Right cardiac atrium (tissue), 5 donors: Measurements from ENCODE around the gene SF3A1. TPM values are rescaled to one million over a fixed set of nuclear protein-coding genes. Genes with fewer than 3 reads are reported as not detected.

Experiments
- ATAC-seq, 2 donors: fragments of 200-7000 bp; cut with Tn5 transposase; one replicate each; pipeline versions ENCODE4 v1.8.0 to v1.9.1; 2020; ENCODE audit warnings: moderate library complexity in 2 of 2, mild to moderate bottlenecking in 1 of 2
- DNase-seq, 3 donors: peaks; one replicate each; pipeline ENCODE4 v3.0.0-alpha.2; 2020
- H3K27ac ChIP-seq: one replicate; pipeline ENCODE4 v1.5.1; 2013; ENCODE audit warnings: mild to moderate bottlenecking, low read length, control low read depth, moderate library complexity
- H3K27me3 ChIP-seq: one replicate; pipeline ENCODE4 v1.6.1; 2013; ENCODE audit not compliant: control insufficient read depth, insufficient read depth
- H3K4me1 ChIP-seq: one replicate; pipeline ENCODE4 v1.6.1; 2013; ENCODE audit warnings: low read length; ENCODE audit not compliant: control insufficient read depth, insufficient read depth
- H3K4me3 ChIP-seq: one replicate; pipeline ENCODE4 v1.5.1; 2013; ENCODE audit warnings: low read length, control low read depth
- H3K9me3 ChIP-seq: one replicate; pipeline ENCODE4 v1.6.1; 2013; ENCODE audit warnings: low read length; ENCODE audit not compliant: control insufficient read depth
- WGBS: extraction: QIAGEN DNeasy Blood & Tissue Kit; methylation state at CpG from one replicate; pipeline ENCODE4 v1.1.7; 2013; 5-methylcytosine and 5-hydroxymethylcytosine counted together
- intact Hi-C, 4 donors: fragments of 100-400 bp; cut with DNase I; formaldehyde crosslinking; loops; one replicate each; pipeline versions ENCODE4 v1.11.0 to v1.14.0; 2022 to 2023
- polyA plus RNA-seq: library from polyadenylated mRNA; stranded (reverse); fragments of 200-250 nt; gene quantifications from one replicate; pipeline ENCODE4 v1.2.3, GENCODE V29; 2013
- total RNA-seq, 4 donors: library from RNA; stranded (reverse); fragmentation: NEBNext Ultra II Directional; extraction: Animal tissue kit (Norgen Biotek cat#: 25700); gene quantifications; one replicate each; pipeline ENCODE4 v1.2.1, GENCODE V29; 2021
- donor health status: healthy with polysubstance abuse.
- donor health status: DM: no; HTN: yes; CAD: no.
- donor health status: DM: no; HTN: no; CAD: no.
- donor health status: DM: no; HTN: yes; CAD: no; lungs with severe emphysema.
- donor health status: DM: yes; HTN: yes; CAD: no.

Gene SF3A1
- total and polyA plus RNA-seq, 5 donors = 16.2 to 110 (median 107) TPM

DNA sequence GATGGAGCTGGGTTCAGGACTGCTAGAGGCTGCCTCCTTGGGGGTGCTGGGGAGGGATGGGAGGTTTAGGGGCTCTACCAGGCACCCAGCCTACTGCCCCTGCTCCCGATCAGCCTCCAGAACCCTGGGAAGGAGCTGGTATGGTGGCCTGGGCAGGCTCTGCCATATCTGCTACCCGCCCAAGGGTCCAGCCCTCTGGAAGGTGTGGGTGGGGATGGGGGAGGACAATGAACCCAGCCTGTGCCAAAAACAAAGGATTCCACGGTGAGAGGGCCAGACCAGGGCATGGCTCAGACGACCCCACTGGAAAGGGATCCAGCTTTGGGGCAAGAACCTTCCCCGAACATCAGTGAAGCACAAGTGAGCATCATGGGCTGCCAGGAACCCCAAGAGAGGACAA lies 70.4 kb downstream of the SF3A1 start:
- H3K4me3 ChIP-seq = no peak overlapping the region
- H3K27me3 ChIP-seq = no peaks in the 10 kb centered on the region
- H3K27ac ChIP-seq = no peak overlapping the region
- ATAC-seq (no peak), DNase-seq (peak in 1 of 3 donors; percentile 56)
- peaks cover 13% of the 10 kb centered on the region for H3K4me1 ChIP-seq
- H3K9me3 ChIP-seq = no peaks in the 10 kb centered on the region
- intact Hi-C loops = loop anchor here (5.0 kb wide), 3 partner anchors 41 to 101 kb away; partner anchors contain the start of genes RNF215 (in 3 of the 4), CCDC157 (in 1 of the 4), SF3A1 (in 1 of the 4) and TBC1D10A (in 1 of the 4)
- WGBS = 77% methylated on average over 5 of the region's 5 CpGs

DNA sequence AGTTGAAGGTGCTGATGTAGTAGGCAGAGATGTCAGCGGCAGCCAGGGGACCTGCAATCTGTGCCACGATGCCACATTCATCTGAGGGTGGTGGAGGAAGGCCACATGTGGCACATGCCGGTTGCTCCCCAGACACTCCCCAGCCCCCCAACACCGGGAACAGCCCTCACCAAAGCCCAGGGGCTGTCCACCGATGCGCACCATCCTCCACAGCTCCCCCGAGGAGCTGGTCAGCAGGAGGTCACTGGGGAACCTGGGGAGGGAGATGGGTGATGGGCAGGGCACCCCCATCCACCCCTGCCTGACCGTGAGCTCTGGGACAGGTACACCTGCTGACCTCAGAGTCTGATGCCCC lies 70.9 kb downstream of the SF3A1 start:
- H3K27ac ChIP-seq = no peak overlapping the region
- DNase-seq = no peak
- 93% methylated on average over 8 of the region's 8 CpGs for WGBS
- no peaks in the 10 kb centered on the region for H3K27me3 ChIP-seq
- no peak overlapping the region for H3K4me3 ChIP-seq
- peaks cover 8% of the 10 kb centered on the region for H3K4me1 ChIP-seq
- no peak for ATAC-seq
- intact Hi-C loops = loop anchor here (5.0 kb wide), 3 partner anchors 41 to 101 kb away; partner anchors contain the start of genes RNF215 (in 3 of the 4), CCDC157 (in 1 of the 4), SF3A1 (in 1 of the 4) and TBC1D10A (in 1 of the 4)
- H3K9me3 ChIP-seq = no peaks in the 10 kb centered on the region

DNA sequence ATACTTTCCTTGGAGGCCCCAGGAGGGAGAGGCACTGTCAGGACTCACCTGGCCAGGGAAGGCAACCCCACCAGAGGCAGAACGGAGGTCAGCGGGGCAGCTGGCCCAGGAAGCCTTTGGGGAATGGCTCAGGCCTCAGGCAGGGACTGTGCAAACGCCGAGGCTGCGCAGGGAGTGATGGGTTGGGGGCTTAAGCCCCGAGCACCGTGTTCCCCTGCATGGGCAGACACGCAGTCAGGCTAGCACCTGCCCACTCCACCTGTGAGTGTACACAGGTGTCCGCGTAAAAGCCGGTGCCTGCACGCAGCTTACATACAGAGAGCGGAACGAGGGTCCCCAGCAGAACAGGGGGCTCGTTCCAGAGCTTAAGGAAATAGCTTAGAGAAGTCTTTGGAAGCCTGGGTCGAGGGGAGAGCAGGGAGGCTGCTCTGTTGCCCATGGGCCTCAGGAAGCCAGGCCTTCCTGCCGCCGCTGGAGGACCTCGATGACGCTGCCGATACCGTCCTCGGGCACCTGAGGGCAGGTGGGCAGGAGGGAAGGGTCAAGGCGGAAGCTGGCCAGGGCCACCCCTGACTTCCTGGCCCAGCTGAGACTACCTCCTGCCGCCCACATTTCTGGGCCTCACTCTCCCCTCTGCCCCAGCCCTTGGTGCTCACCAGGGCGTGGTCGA lies 71.4 kb downstream of the SF3A1 start:
- peaks cover 3% of the 10 kb centered on the region for H3K4me1 ChIP-seq
- H3K27me3 ChIP-seq = no peaks in the 10 kb centered on the region
- intact Hi-C loops = loop anchor here (5.0 kb wide), 3 partner anchors 42 to 102 kb away; partner anchors contain the start of genes RNF215 (in 3 of the 4), CCDC157 (in 1 of the 4), SF3A1 (in 1 of the 4) and TBC1D10A (in 1 of the 4)
- ATAC-seq = no peak
- H3K9me3 ChIP-seq = no peaks in the 10 kb centered on the region
- no peak overlapping the region for H3K27ac ChIP-seq
- no peak overlapping the region for H3K4me3 ChIP-seq
- DNase-seq = peak in 1 of 3 donors; percentile 47
- 90% methylated on average over 27 of the region's 27 CpGs for WGBS

DNA sequence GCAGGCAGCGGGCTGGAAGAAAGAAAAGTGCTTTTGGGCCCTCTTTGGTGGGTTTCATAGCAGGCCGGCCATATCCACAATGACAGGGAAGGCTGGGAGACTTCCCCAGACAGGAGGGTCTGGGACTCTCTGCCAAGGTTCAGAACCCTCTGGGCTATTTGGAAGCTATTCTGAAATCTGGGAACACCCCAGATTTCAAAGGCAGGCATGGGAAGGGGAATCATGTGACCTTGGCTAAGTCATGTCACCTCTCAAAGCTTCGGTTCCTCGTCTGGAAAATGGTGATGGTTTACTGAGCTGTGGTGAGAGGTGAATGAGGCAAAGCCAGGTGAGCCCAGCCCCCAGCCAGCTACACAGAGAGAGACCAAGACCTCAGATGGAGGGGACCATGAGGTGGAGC lies 72.0 kb downstream of the SF3A1 start:
- DNase-seq (peak in 2 of 3 donors; percentile 3 to 16), ATAC-seq (no peak)
- intact Hi-C loops = loop anchor here (5.0 kb wide), 3 partner anchors 43 to 103 kb away; partner anchors contain the start of genes RNF215 (in 3 of the 4), CCDC157 (in 1 of the 4), SF3A1 (in 1 of the 4) and TBC1D10A (in 1 of the 4)
- WGBS = 90% methylated on average over 4 of the region's 4 CpGs
- no peak overlapping the region for H3K27ac ChIP-seq
- no peaks in the 10 kb centered on the region for H3K4me1 ChIP-seq
- H3K4me3 ChIP-seq = no peak overlapping the region
- H3K9me3 ChIP-seq = no peaks in the 10 kb centered on the region
- H3K27me3 ChIP-seq = no peaks in the 10 kb centered on the region

DNA sequence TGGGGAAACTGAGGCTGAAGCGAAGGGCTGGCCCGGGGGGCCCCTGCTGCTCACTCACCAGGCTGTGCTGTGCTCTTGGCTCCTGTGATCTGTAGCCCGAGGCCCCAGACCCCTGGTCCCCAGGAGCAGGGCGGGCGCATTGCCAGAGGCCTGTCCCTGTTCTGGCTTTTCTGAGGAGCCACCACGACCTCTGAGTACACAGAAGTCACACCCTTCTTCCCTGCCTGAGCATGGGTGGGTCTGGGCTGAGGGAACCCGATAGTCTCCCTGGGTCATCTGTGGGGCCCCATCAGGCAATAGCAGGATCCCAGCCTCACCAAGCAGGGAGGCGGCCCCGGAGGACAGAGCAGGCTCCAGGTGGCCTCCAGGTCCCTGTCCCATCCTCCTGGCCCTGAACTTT lies 72.5 kb downstream of the SF3A1 start:
- no peak overlapping the region for H3K27ac ChIP-seq
- H3K9me3 ChIP-seq = no peaks in the 10 kb centered on the region
- H3K4me1 ChIP-seq = no peaks in the 10 kb centered on the region
- H3K4me3 ChIP-seq = no peak overlapping the region
- ATAC-seq = no peak
- intact Hi-C loops = no loop called here
- H3K27me3 ChIP-seq = no peaks in the 10 kb centered on the region
- WGBS = 85% methylated on average over 9 of the region's 9 CpGs
- peak in 1 of 3 donors; percentile 64 for DNase-seq

DNA sequence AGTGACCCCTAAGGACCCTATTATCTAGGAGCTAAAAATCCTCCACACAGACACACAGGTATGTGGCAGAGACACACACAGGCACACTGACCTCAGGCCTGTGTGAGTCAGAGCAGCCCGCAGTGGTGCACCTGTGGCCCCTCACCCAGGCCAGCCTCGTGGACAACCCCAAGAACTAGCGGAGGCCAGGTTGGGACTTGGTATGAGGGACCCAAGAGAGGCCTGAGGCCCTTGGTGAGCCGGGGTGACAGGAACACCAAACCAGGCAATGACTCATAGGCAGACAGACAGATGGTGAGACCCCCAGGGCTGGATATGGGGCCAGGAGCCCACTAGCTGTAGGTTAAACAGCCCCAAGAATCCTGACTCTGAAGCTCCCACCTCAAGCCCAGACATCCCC lies 73.4 kb downstream of the SF3A1 start:
- WGBS = 85% methylated on average over 4 of the region's 4 CpGs
- no peaks in the 10 kb centered on the region for H3K9me3 ChIP-seq
- ATAC-seq (no peak), DNase-seq (peak in 1 of 3 donors; percentile 23)
- H3K4me1 ChIP-seq = no peaks in the 10 kb centered on the region
- intact Hi-C loops = no loop called here
- no peak overlapping the region for H3K4me3 ChIP-seq
- no peak overlapping the region for H3K27ac ChIP-seq
- H3K27me3 ChIP-seq = no peaks in the 10 kb centered on the region

DNA sequence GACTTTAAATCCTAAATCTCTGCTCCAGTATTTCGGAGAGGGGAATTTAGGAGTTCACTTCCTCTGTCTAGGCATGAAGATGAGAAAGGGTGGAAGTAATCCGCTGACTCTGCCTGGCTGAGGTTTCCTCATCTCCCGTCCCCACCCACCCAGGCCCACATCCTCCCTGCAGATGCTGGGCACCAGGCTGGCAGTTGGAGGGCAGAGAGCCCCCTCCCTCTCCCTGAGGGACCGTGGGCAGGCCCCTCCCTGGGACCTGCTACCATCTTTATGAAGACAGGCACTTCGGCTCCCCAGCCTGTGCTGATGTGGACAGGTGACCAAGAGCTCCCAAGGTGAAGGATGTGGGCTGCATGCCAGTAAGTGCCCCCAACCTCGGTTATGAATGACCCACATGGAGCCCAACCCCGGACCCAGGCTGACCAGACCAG lies 74.1 kb downstream of the SF3A1 start:
- DNase-seq = no peak
- Histone ChIP-seq H3K27ac (no peak overlapping the region), H3K27me3 (no peaks in the 10 kb centered on the region), H3K9me3 (no peaks in the 10 kb centered on the region), H3K4me3 (no peak overlapping the region), H3K4me1 (peaks cover 5% of the 10 kb centered on the region)
- WGBS = 67% methylated on average over 7 of the region's 7 CpGs
- no peak for ATAC-seq
- intact Hi-C loops = no loop called here

Other genes with a start within 250 kb of the SF3A1 start
- gene LIF, start 110.1 kb downstream of the SF3A1 start, total RNA-seq = 1 to 10 TPM in 1 of 4 donors, under 1 TPM in 3; 0.09 to 3.7 (median 0.43) TPM
- 0.54 TPM for gene LIF, start 110.1 kb downstream of the SF3A1 start, polyA plus RNA-seq
- 1 to 10 TPM in 1 of 4 donors, under 1 TPM in 3; 0.17 to 1.5 (median 0.26) TPM for gene OSM, start 90.0 kb downstream of the SF3A1 start, total RNA-seq
- gene OSM, start 90.0 kb downstream of the SF3A1 start, polyA plus RNA-seq = 0.81 TPM
- 1 to 10 TPM; 7.0 to 9.0 (median 7.4) TPM for gene CASTOR1, start 67.4 kb downstream of the SF3A1 start, total RNA-seq
- gene CASTOR1, start 67.4 kb downstream of the SF3A1 start, polyA plus RNA-seq = 6.4 TPM
- gene TBC1D10A, start 30.0 kb downstream of the SF3A1 start, total RNA-seq = 1 to 10 TPM; 5.6 to 9.1 (median 8.5) TPM
- 5.4 TPM for gene TBC1D10A, start 30.0 kb downstream of the SF3A1 start, polyA plus RNA-seq
- 1 to 10 TPM in 3 of 4 donors, under 1 TPM in 1; 0.47 to 2.1 (median 1.4) TPM for gene CCDC157, start 113 bp upstream of the SF3A1 start, total RNA-seq
- 0.66 TPM for gene CCDC157, start 113 bp upstream of the SF3A1 start, polyA plus RNA-seq
- 10 to 100 TPM in 3 of 4 donors, 1 to 10 TPM in 1; 8.7 to 17.0 (median 12.7) TPM for gene RNF215, start 30.5 kb upstream of the SF3A1 start, total RNA-seq
- gene RNF215, start 30.5 kb upstream of the SF3A1 start, polyA plus RNA-seq = 5.7 TPM
- gene SEC14L2, start 40.1 kb upstream of the SF3A1 start, total RNA-seq = 1 to 10 TPM; 2.0 to 5.5 (median 3.5) TPM
- 1.6 TPM for gene SEC14L2, start 40.1 kb upstream of the SF3A1 start, polyA plus RNA-seq
- 10 to 100 TPM; 15.5 to 29.3 (median 18.6) TPM for gene MTFP1, start 68.9 kb upstream of the SF3A1 start, total RNA-seq
- 38.9 TPM for gene MTFP1, start 68.9 kb upstream of the SF3A1 start, polyA plus RNA-seq
- not detected for gene SEC14L3, start 115.1 kb upstream of the SF3A1 start, total RNA-seq
- gene SEC14L3, start 115.1 kb upstream of the SF3A1 start, polyA plus RNA-seq = not detected
- gene SEC14L4, start 148.8 kb upstream of the SF3A1 start, total RNA-seq = not detected
- not detected for gene SEC14L4, start 148.8 kb upstream of the SF3A1 start, polyA plus RNA-seq
- gene SEC14L6, start 189.8 kb upstream of the SF3A1 start, total RNA-seq = under 1 TPM; 0.17 to 0.40 (median 0.23) TPM
- gene SEC14L6, start 189.8 kb upstream of the SF3A1 start, polyA plus RNA-seq = 0.20 TPM
- under 1 TPM in 3 of 4 donors, not detected in 1; 0.17 to 0.93 (median 0.47) TPM for gene GAL3ST1, start 217.8 kb upstream of the SF3A1 start, total RNA-seq
- gene GAL3ST1, start 217.8 kb upstream of the SF3A1 start, polyA plus RNA-seq = 0.75 TPM
- gene PES1, start 235.0 kb upstream of the SF3A1 start, total RNA-seq = 10 to 100 TPM; 23.7 to 31.9 (median 23.8) TPM
- gene PES1, start 235.0 kb upstream of the SF3A1 start, polyA plus RNA-seq = 20.1 TPM